HG02678 (cell line): Measurements from ENCODE around the gene TEAD3.
"Not testable (repeated sequence)": the region's sequence is repeated elsewhere in the genome, so short reads cannot be mapped to it uniquely, and the experiment has no call there.

Experiments
- ATAC-seq: cut with Tn5 transposase; IDR thresholded peaks from one replicate; pipeline ENCODE4 v1.9.1; 2021; ENCODE audit warnings: mild to moderate bottlenecking, moderate library complexity; ENCODE audit not compliant: unreplicated experiment

Gene TEAD3

GRCh38 chr6:35496841-35497570 lies at the start of gene TEAD3:
Gene TEAD3 (minus strand): TSS chr6:35497079.
- no peak for ATAC-seq

- ATAC-seq, result no peak
These were observed 48.0 kb upstream of the TEAD3 start for GRCh38 chr6:35544769-35545361.

- ATAC-seq, result no peak
These were observed 46.7 kb upstream of the TEAD3 start for GRCh38 chr6:35543459-35544193.

- ATAC-seq, result no peak
These were observed 45.0 kb upstream of the TEAD3 start for GRCh38 chr6:35541836-35542235.

GRCh38 chr6:35539223-35539622 lies 42.3 kb upstream of the TEAD3 start:
- no peak for ATAC-seq

GRCh38 chr6:35535847-35536246 lies 39.0 kb upstream of the TEAD3 start:
- ATAC-seq, result not testable (repeated sequence)

GRCh38 chr6:35534407-35535170 lies 37.7 kb upstream of the TEAD3 start:
- ATAC-seq, result no peak

GRCh38 chr6:35533981-35534380 lies 37.1 kb upstream of the TEAD3 start:
- no peak for ATAC-seq

- ATAC-seq, result no peak
These were observed 35.2 kb upstream of the TEAD3 start for GRCh38 chr6:35532126-35532525.

GRCh38 chr6:35524380-35525020 lies 27.6 kb upstream of the TEAD3 start:
- ATAC-seq, result no peak

GRCh38 chr6:35522660-35523658 lies 26.1 kb upstream of the TEAD3 start:
- peak; percentile 42 for ATAC-seq

GRCh38 chr6:35522151-35522550 lies 25.3 kb upstream of the TEAD3 start:
- no peak for ATAC-seq

GRCh38 chr6:35521235-35521634 lies 24.4 kb upstream of the TEAD3 start:
- ATAC-seq, result no peak

GRCh38 chr6:35519313-35520015 lies 22.6 kb upstream of the TEAD3 start:
- ATAC-seq, result no peak

GRCh38 chr6:35518566-35519312 lies 21.9 kb upstream of the TEAD3 start:
- no peak for ATAC-seq

- ATAC-seq, result not testable (repeated sequence)
These were observed 21.1 kb upstream of the TEAD3 start for GRCh38 chr6:35517978-35518377.

GRCh38 chr6:35516712-35517111 lies 19.8 kb upstream of the TEAD3 start:
- ATAC-seq, result no peak

- ATAC-seq, result not testable (repeated sequence)
These were observed 19.1 kb upstream of the TEAD3 start for GRCh38 chr6:35515939-35516338.
